HK-2 (cell line): ENCODE results near the gene POMT2.
"Not testable (repeated sequence)": the region's sequence is repeated elsewhere in the genome, so short reads cannot be mapped to it uniquely, and the experiment has no call there.

Experiments used
- DNase-seq: peaks from one replicate; pipeline ENCODE4 v3.0.0-alpha.2; 2018; ENCODE audit not compliant: unreplicated experiment

Gene POMT2

GRCh38 chr14:77301103-77301502, 19.6 kb downstream of the POMT2 start:
- DNase-seq = peak; percentile 49

- DNase-seq = no peak
Observed at GRCh38 chr14:77299771-77300170, 20.9 kb downstream of the POMT2 start.

- no peak for DNase-seq
Observed at GRCh38 chr14:77296906-77297305, 23.8 kb downstream of the POMT2 start.

GRCh38 chr14:77296155-77296554, 24.5 kb downstream of the POMT2 start:
- DNase-seq = no peak

GRCh38 chr14:77290705-77291104, 30.0 kb downstream of the POMT2 start:
- DNase-seq = peak; percentile 50

- no peak for DNase-seq
Observed at GRCh38 chr14:77286576-77286975, 34.1 kb downstream of the POMT2 start.

GRCh38 chr14:77284466-77284865, 36.2 kb downstream of the POMT2 start:
- no peak for DNase-seq

- DNase-seq = no peak
Observed at GRCh38 chr14:77284066-77284465, 36.6 kb downstream of the POMT2 start.

GRCh38 chr14:77281852-77282410, 38.8 kb downstream of the POMT2 start:
- no peak for DNase-seq

- DNase-seq = not testable (repeated sequence)
Observed at GRCh38 chr14:77280921-77281320, 39.8 kb downstream of the POMT2 start.

- no peak for DNase-seq
Observed at GRCh38 chr14:77279719-77280118, 41.0 kb downstream of the POMT2 start.

- no peak for DNase-seq
Observed at GRCh38 chr14:77278461-77279230, 42.0 kb downstream of the POMT2 start.

GRCh38 chr14:77276959-77277358, 43.7 kb downstream of the POMT2 start:
- no peak for DNase-seq

- no peak for DNase-seq
Observed at GRCh38 chr14:77276295-77276935, 44.3 kb downstream of the POMT2 start.

GRCh38 chr14:77275601-77276017, 45.1 kb downstream of the POMT2 start:
- no peak for DNase-seq

- no peak for DNase-seq
Observed at GRCh38 chr14:77275041-77275580, 45.6 kb downstream of the POMT2 start.

- no peak for DNase-seq
Observed at GRCh38 chr14:77273796-77274195, 46.9 kb downstream of the POMT2 start.

GRCh38 chr14:77272261-77272660, 48.4 kb downstream of the POMT2 start:
- no peak for DNase-seq

- no peak for DNase-seq
Observed at GRCh38 chr14:77271113-77271710, 49.5 kb downstream of the POMT2 start, which contains the start of gene NGB. NGB (minus strand) TSS chr14:77271206; CDS start chr14:77270937, 269 bp downstream.

GRCh38 chr14:77270361-77271112, 50.1 kb downstream of the POMT2 start:
- DNase-seq = no peak

- peak; percentile 34 for DNase-seq
Observed at GRCh38 chr14:77268989-77269600, 51.6 kb downstream of the POMT2 start.
